K562 (cell line): Measurements from ENCODE around the gene SPEF1. TPM values are rescaled to one million over a fixed set of nuclear protein-coding genes. Genes with fewer than 3 reads are reported as not detected.

Experiments used
- ATAC-seq: fragments of 200-7000 bp; cut with Tn5 transposase; 3 replicates; pipeline ENCODE4 v1.9.1; 2020; ENCODE audit warnings: moderate library complexity
- BruUV-seq: library from RNA; stranded (reverse); fragments of 400-500 nt; replicated peaks from 2 replicates; lab custom pipeline; 2021; lab: Mats Ljungman, UMichigan
- CTCF ChIA-PET: fragments of 300-600 bp; formaldehyde crosslinking; extraction: SDS; loops from one replicate; lab custom pipeline; 2021; ENCODE audit warnings: low intra/inter-chr PET ratio; lab: Yijun Ruan, JAX
- POLR2A ChIA-PET: fragments of 300-600, 350-650 bp; sonication (Branson Sonifier 250); formaldehyde crosslinking; extraction: SDS; loops from one replicate; lab custom pipeline; 2021; ENCODE audit warnings: antibody characterized with exemption, inconsistent platforms; lab: Yijun Ruan, JAX
- DNase-seq, 4 experiments: peaks; one replicate each; pipeline versions ENCODE4 v3.0.0 to v3.0.0-alpha.2; 2011 to 2018; ENCODE audit warnings: low spot score in 3 of 4, mixed read lengths in 3 of 4; ENCODE audit errors: extremely low read depth in 1 of 4
- FAIRE-seq: peaks from 2 replicates; lab custom pipeline; 2011; peaks lifted over from hg19 to GRCh38; lab: Jason Lieb, UNC
- H2AFZ ChIP-seq: 2 replicates; pipeline ENCODE4 v1.6.0; 2011; ENCODE audit warnings: low read depth, low read length, control low read depth, inconsistent platforms
- H3K27ac ChIP-seq: fragments of 200-600 bp; 3 replicates; pipeline ENCODE4 v1.8.0; 2011; ENCODE audit warnings: low read depth, mild to moderate bottlenecking, control low read depth, inconsistent platforms, low read length, moderate library complexity, mixed read lengths; ENCODE audit errors: extremely low read depth
- H3K27me3 ChIP-seq, 2 experiments: fragments of 300-600 bp in 1 of 2; 2 replicates in 1 of 2; 3 replicates in 1 of 2; pipeline versions ENCODE4 v1.6.0 to v1.8.0; 2011; ENCODE audit warnings: inconsistent platforms in 2 of 2, low read length in 2 of 2, mild to moderate bottlenecking in 1 of 2, mixed read lengths in 1 of 2, moderate library complexity in 1 of 2; ENCODE audit not compliant: control insufficient read depth in 2 of 2, insufficient read depth in 2 of 2
- H3K36me3 ChIP-seq: fragments of 300-600 bp; 3 replicates; pipeline ENCODE4 v1.8.0; 2011; ENCODE audit warnings: mild to moderate bottlenecking, low read length, inconsistent platforms; ENCODE audit not compliant: control insufficient read depth, insufficient read depth
- H3K4me1 ChIP-seq, 2 experiments: fragments of 200-600 bp in 1 of 2; replicated peaks in 1 of 2; 2 replicates in 1 of 2; 3 replicates in 1 of 2; pipeline versions ENCODE4 v1.5.1 to v1.8.0; 2011; ENCODE audit warnings: inconsistent platforms in 2 of 2, low read length in 2 of 2, mild to moderate bottlenecking in 1 of 2, mixed read lengths in 1 of 2, moderate library complexity in 1 of 2; ENCODE audit not compliant: control insufficient read depth in 2 of 2, insufficient read depth in 2 of 2
- H3K4me2 ChIP-seq: 2 replicates; pipeline ENCODE4 v1.6.1; 2011; ENCODE audit warnings: low read length, control low read depth, inconsistent platforms, mixed read lengths; ENCODE audit not compliant: insufficient read depth
- H3K4me3 ChIP-seq: fragments of 200-600 bp; sonication (generic), shearing (Covaris generic); 2 replicates; pipeline ENCODE4 v1.5.1; 2016; ENCODE audit warnings: control low read depth, inconsistent platforms
- H3K79me2 ChIP-seq: fragments of 200-600 bp; 3 replicates; pipeline ENCODE4 v1.8.0; 2011; ENCODE audit warnings: low read length, inconsistent platforms; ENCODE audit not compliant: control insufficient read depth, insufficient read depth
- H3K9ac ChIP-seq, 2 experiments: 2 replicates each; pipeline versions ENCODE4 v1.6.0 to v1.6.1; 2011; ENCODE audit warnings: low read depth in 2 of 2, low read length in 2 of 2, control low read depth in 1 of 2, inconsistent platforms in 1 of 2, mild to moderate bottlenecking in 1 of 2, mixed read lengths in 1 of 2; ENCODE audit not compliant: insufficient read depth in 1 of 2
- H3K9me1 ChIP-seq: one replicate; pipeline ENCODE4 v1.6.0; 2011; ENCODE audit warnings: inconsistent platforms, mild to moderate bottlenecking, low read length, moderate library complexity; ENCODE audit not compliant: control insufficient read depth, insufficient read depth
- H3K9me3 ChIP-seq: replicated peaks from 2 replicates; pipeline ENCODE4 v1.5.1; 2011; ENCODE audit warnings: low read depth, low read length, inconsistent platforms; ENCODE audit not compliant: control insufficient read depth, insufficient read depth
- H4K20me1 ChIP-seq: replicated peaks from 2 replicates; pipeline ENCODE4 v1.6.1; 2011; ENCODE audit warnings: low read length, inconsistent platforms, mixed read lengths; ENCODE audit not compliant: control insufficient read depth, insufficient read depth
- HDAC3 ChIP-seq: fragments of 450-650 bp; IDR thresholded peaks from 2 replicates; pipeline ENCODE4 v1.6.1; 2018; ENCODE audit warnings: borderline replicate concordance, mild to moderate bottlenecking, moderate library complexity; ENCODE audit not compliant: partially characterized antibody
- HOXB6 ChIP-seq: fragments of 250-450 bp; sonication (Bioruptor Pico); IDR thresholded peaks from 2 replicates; pipeline ENCODE4 v1.5.1; 2022; ENCODE audit warnings: mild to moderate bottlenecking, borderline replicate concordance
- ILF3 ChIP-seq: fragments of 450-650 bp; IDR thresholded peaks from 2 replicates; pipeline ENCODE4 v1.6.1; 2018; ENCODE audit warnings: antibody characterized with exemption, mild to moderate bottlenecking, moderate library complexity, borderline replicate concordance
- KLF16 ChIP-seq: IDR thresholded peaks from 2 replicates; pipeline ENCODE4 v1.6.1; 2016; ENCODE audit warnings: antibody characterized with exemption
- RAD21 ChIP-seq, 2 experiments: fragments of 250-450 bp in 1 of 2; fragments of 450-650 bp in 1 of 2; sonication (Bioruptor Pico) in 1 of 2; formaldehyde crosslinking in 1 of 2; IDR thresholded peaks in 1 of 2; conservative IDR thresholded peaks in 1 of 2; 2 replicates each; pipeline versions ENCODE4 v1.4.0 to v1.8.0; 2020 to 2022; ENCODE audit warnings: mild to moderate bottlenecking in 2 of 2, moderate library complexity in 1 of 2
- RHOXF2B ChIP-seq: fragments of 250-450 bp; sonication (Bioruptor Pico); conservative IDR thresholded peaks from 2 replicates; pipeline ENCODE4 v1.5.1; 2021
- SUPT5H ChIP-seq: fragments of 450-650 bp; IDR thresholded peaks from 2 replicates; pipeline ENCODE4 v1.6.1; 2016
- ZNF766 ChIP-seq: fragments of 200-800 bp; sonication (Bioruptor generic); conservative IDR thresholded peaks from 2 replicates; pipeline ENCODE4 v1.6.1; 2016; ENCODE audit warnings: missing genetic modification characterization, missing compliant biosample characterization
- WGBS: fragments of 100-300 bp; shearing (Covaris generic); methylation state at CpG from one replicate; pipeline ENCODE4 v1.1.6; 2016; ENCODE audit warnings: low coverage, mixed read lengths; ENCODE audit not compliant: insufficient coverage; ENCODE audit errors: missing lambda C conversion rate; 5-methylcytosine and 5-hydroxymethylcytosine counted together
- in situ Hi-C: fragments of 300-500 bp; cut with MboI; formaldehyde crosslinking; loops from 4 replicates; pipeline ENCODE4 v1.15.0; 2018; ENCODE audit warnings: inconsistent platforms, mixed read lengths
- intact Hi-C: fragments of 100-400 bp; cut with micrococcal nuclease; formaldehyde crosslinking; loops from 2 replicates; pipeline ENCODE4 v1.14.2; 2022
- polyA plus RNA-seq, 8 experiments: library from polyadenylated mRNA; depleted of rRNA in 4 of 8; stranded (reverse) in 5 of 8; unstranded in 3 of 8; fragments of >200 nt; fragmentation: Nextera tagmentation in 2 of 8; fragmentation: Illumina TruSeq in 1 of 8; extraction: Ambion mirVana in 2 of 8; extraction: Trizol in 1 of 8; gene quantifications; 2 replicates each; pipeline versions ENCODE4 v1.2.1 to v1.2.3, GENCODE V29; 2011 to 2014; ENCODE audit warnings: inconsistent platforms in 1 of 8, missing spikeins in 1 of 8
- total RNA-seq, 7 experiments: library from RNA; depleted of rRNA in 6 of 7; stranded (reverse); fragments of >200 nt in 6 of 7; fragmentation: Illumina TruSeq in 2 of 7; extraction: Trizol in 2 of 7; gene quantifications; 2 replicates each; pipeline versions ENCODE4 v1.2.1 to v1.2.3, GENCODE V29; 2011 to 2021; ENCODE audit warnings: low replicate concordance in 1 of 7

Gene SPEF1
- total and polyA plus RNA-seq, 9 of the 15 experiments (the other 6 are each of a cell fraction or from before 2014, with no cell fraction given): not detected

- FAIRE-seq: no peak
- CTCF ChIA-PET: no interaction called here
Observed at GRCh38 chr20:3733119-3733995, 47.9 kb downstream of the SPEF1 start.

More at GRCh38 chr20:3733119-3733995, 47.9 kb downstream of the SPEF1 start:
- no peak overlapping the region; a peak in 1 of 4 replicates for H3K9ac ChIP-seq
- H3K9me3 ChIP-seq: no peaks in the 10 kb centered on the region
- ATAC-seq: no peak
- in situ Hi-C loops (no loop called here), intact Hi-C loops (no loop called here)
- no peaks in the 10 kb centered on the region for H3K79me2 ChIP-seq
- H3K4me2 ChIP-seq: no peak overlapping the region
- H3K9me1 ChIP-seq: no peaks in the 10 kb centered on the region
- no peak for DNase-seq
- BruUV-seq: no TSS peak
- POLR2A ChIA-PET: interaction anchor here (0.6 to 1.1 kb wide), 2 partner anchors 8 to 28 kb away, joined by 3 to 4 read pairs; no protein-coding TSS in a partner anchor
- H3K27ac ChIP-seq: no peak overlapping the region
- TF ChIP-seq RHOXF2B (CRISPR knock-in tag) (no peak), KLF16 (no peak), RAD21 (CRISPR knock-in tag; conservative IDR thresholded peaks at IDR 0.05 in 1 of 2, IDR thresholded peaks at IDR 0.05 in 1 of 2) (no peak), SUPT5H (no peak), ZNF766 (no peak), HDAC3 (no peak), HOXB6 (no peak), ILF3 (no peak)
- H4K20me1 ChIP-seq: no peaks in the 10 kb centered on the region
- peaks cover 0 to 13% of the 10 kb centered on the region in 2 experiments; a peak in 2 of 5 replicates for H3K4me1 ChIP-seq
- H3K27me3 ChIP-seq: peaks cover 0 to 22% of the 10 kb centered on the region in 2 experiments; a peak in 2 of 5 replicates
- 73% methylated on average over 16 of the region's 20 CpGs for WGBS
- H3K36me3 ChIP-seq: no peaks in the 10 kb centered on the region
- no peak overlapping the region for H2AFZ ChIP-seq
- no peak overlapping the region for H3K4me3 ChIP-seq
